Measurements from ENCODE around the gene C19orf33. TPM values are rescaled to one million over a fixed set of nuclear protein-coding genes. Genes with fewer than 3 reads are reported as not detected.

The C19orf33 gene
- total RNA-seq, 1 experiment from 2014 or later, result 16.1 TPM

- no peak for TF ChIP-seq ZNF232 (CRISPR knock-in tag; IDR thresholded peaks at IDR 0.05)
- peak; percentile 67; the same call in 1 of the 2 replicates for TF ChIP-seq MAX (CRISPR knock-in tag; IDR thresholded peaks at IDR 0.05)
- no peak for TF ChIP-seq ZNF423 (CRISPR knock-in tag; IDR thresholded peaks at IDR 0.05)
- TF ChIP-seq NR3C1 (CRISPR knock-in tag; conservative IDR thresholded peaks at IDR 0.05; ENCODE audit: low read depth), result no peak
- TF ChIP-seq ELF4 (CRISPR knock-in tag; IDR thresholded peaks at IDR 0.05; ENCODE audit: low read depth), result no peak
Observed at GRCh38 chr19:38304866-38305429, 897 bp downstream of the C19orf33 start (continued).

- peak; percentile 76; the same call in 1 of the 2 replicates for TF ChIP-seq ZNF121 (CRISPR knock-in tag; IDR thresholded peaks at IDR 0.05)
- TF ChIP-seq TCF7 (CRISPR knock-in tag; IDR thresholded peaks at IDR 0.05; ENCODE audit: low read depth), result no peak
- Mint-ChIP-seq H3K9me3 (no peaks in the 10 kb centered on the region), H3K27ac (no peak overlapping the region), H3K4me3 (no peak overlapping the region), H3K36me3 (no peaks in the 10 kb centered on the region), H3K4me1 (peaks cover 11% of the 10 kb centered on the region), H3K27me3 (ENCODE audit: low read depth) (peaks cover 4% of the 10 kb centered on the region)
- no peak for ATAC-seq
- POLR2A ChIA-PET, result no interaction called here
- CTCF ChIA-PET, result no interaction called here
- no peak for DNase-seq (ENCODE audit: low spot score)
Observed at GRCh38 chr19:38306236-38306635, 2.2 kb downstream of the C19orf33 start.

GRCh38 chr19:38307076-38307475, 3.0 kb downstream of the C19orf33 start:
- Mint-ChIP-seq H3K27ac (no peak overlapping the region), H3K36me3 (no peaks in the 10 kb centered on the region), H3K27me3 (ENCODE audit: low read depth) (peaks cover 4% of the 10 kb centered on the region), H3K4me3 (no peak overlapping the region), H3K4me1 (peaks cover 11% of the 10 kb centered on the region), H3K9me3 (no peaks in the 10 kb centered on the region)
- DNase-seq (ENCODE audit: low spot score), result no peak
- ChIA-PET CTCF (no interaction called here), POLR2A (no interaction called here)
- no peak for TF ChIP-seq NR2C2 (CRISPR knock-in tag; IDR thresholded peaks at IDR 0.05)
- no peak for TF ChIP-seq EMX1 (CRISPR knock-in tag; IDR thresholded peaks at IDR 0.05)
- TF ChIP-seq NR3C1 (CRISPR knock-in tag; conservative IDR thresholded peaks at IDR 0.05; ENCODE audit: low read depth), result no peak
- ATAC-seq, result no peak

- H3K27me3 Mint-ChIP-seq (ENCODE audit: low read depth), result peaks cover 4% of the 10 kb centered on the region; the same call in 1 of the 2 replicates
- H3K4me1 Mint-ChIP-seq, result peaks cover 11% of the 10 kb centered on the region
- H3K4me3 Mint-ChIP-seq, result no peak overlapping the region
- H3K36me3 Mint-ChIP-seq, result no peaks in the 10 kb centered on the region
- TF ChIP-seq ZNF219 (CRISPR knock-in tag; IDR thresholded peaks at IDR 0.05; ENCODE audit: borderline replicate concordance), result no peak
- no peak for TF ChIP-seq ZNF423 (CRISPR knock-in tag; IDR thresholded peaks at IDR 0.05)
- TF ChIP-seq SP1 (CRISPR knock-in tag; conservative IDR thresholded peaks at IDR 0.05), result no peak
- no peak for TF ChIP-seq RELA (CRISPR knock-in tag; IDR thresholded peaks at IDR 0.05; ENCODE audit: borderline replicate concordance)
- TF ChIP-seq SOX15 (CRISPR knock-in tag; IDR thresholded peaks at IDR 0.05), result no peak
- TF ChIP-seq IRF1 (CRISPR knock-in tag; IDR thresholded peaks at IDR 0.05), result no peak
- TF ChIP-seq GRHL2 (CRISPR knock-in tag; IDR thresholded peaks at IDR 0.05; ENCODE audit: insufficient replicate concordance, severe bottlenecking), result no peak
- TF ChIP-seq OVOL2 (CRISPR knock-in tag; IDR thresholded peaks at IDR 0.05; ENCODE audit: borderline replicate concordance), result no peak
- no peak for TF ChIP-seq NFYB (CRISPR knock-in tag; conservative IDR thresholded peaks at IDR 0.05; ENCODE audit: low read depth)
- TF ChIP-seq MAX (CRISPR knock-in tag; IDR thresholded peaks at IDR 0.05), result no peak
- TF ChIP-seq, protein P1, sequence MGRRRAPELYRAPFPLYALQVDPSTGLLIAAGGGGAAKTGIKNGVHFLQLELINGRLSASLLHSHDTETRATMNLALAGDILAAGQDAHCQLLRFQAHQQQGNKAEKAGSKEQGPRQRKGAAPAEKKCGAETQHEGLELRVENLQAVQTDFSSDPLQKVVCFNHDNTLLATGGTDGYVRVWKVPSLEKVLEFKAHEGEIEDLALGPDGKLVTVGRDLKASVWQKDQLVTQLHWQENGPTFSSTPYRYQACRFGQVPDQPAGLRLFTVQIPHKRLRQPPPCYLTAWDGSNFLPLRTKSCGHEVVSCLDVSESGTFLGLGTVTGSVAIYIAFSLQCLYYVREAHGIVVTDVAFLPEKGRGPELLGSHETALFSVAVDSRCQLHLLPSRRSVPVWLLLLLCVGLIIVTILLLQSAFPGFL (CRISPR knock-in tag; IDR thresholded peaks at IDR 0.05; ENCODE audit: borderline replicate concordance), result no peak
- TF ChIP-seq SMAD3 (CRISPR knock-in tag; IDR thresholded peaks at IDR 0.05; ENCODE audit: borderline replicate concordance), result no peak
- TF ChIP-seq E2F4 (CRISPR knock-in tag; IDR thresholded peaks at IDR 0.05; ENCODE audit: borderline replicate concordance, low read depth), result no peak
- no peak for TF ChIP-seq ATF2 (CRISPR knock-in tag; IDR thresholded peaks at IDR 0.05; ENCODE audit: borderline replicate concordance, low read depth)
- no peaks in the 10 kb centered on the region for H3K9me3 Mint-ChIP-seq
- H3K27ac Mint-ChIP-seq, result no peak overlapping the region
- ATAC-seq (no peak), DNase-seq (ENCODE audit: low spot score) (no peak)
- ChIA-PET POLR2A (no interaction called here), CTCF (no interaction called here)
Observed at GRCh38 chr19:38307597-38307996, 3.5 kb downstream of the C19orf33 start.
